ENCODE measurements around the gene SLC25A45. TPM values are rescaled to one million over a fixed set of nuclear protein-coding genes. Genes with fewer than 3 reads are reported as not detected.

The SLC25A45 gene
- total RNA-seq, 2 donors from 2014 or later, result 52.4 to 67.2 TPM

- intact Hi-C loops (cut with DNase I), result no loop called here
- ATAC-seq, result no peak
- no peaks in the 10 kb centered on the region for H3K27me3 ChIP-seq
- peaks cover 0 to 20% of the 10 kb centered on the region in 2 donors for H3K36me3 ChIP-seq (replicated peaks in 1 of 2; ENCODE audit: insufficient read depth in 1 of 2, low read depth in 2 of 2)
- WGBS, 2 donors, result 62 to 64% methylated on average over 2 of the region's 2 CpGs
- DNase-seq, result no peak
- H3K4me1 ChIP-seq, result no peaks in the 10 kb centered on the region
- no peaks in the 10 kb centered on the region for H3K9me3 ChIP-seq
- H3K4me3 ChIP-seq, result no peak overlapping the region
- no peak overlapping the region for H3K27ac ChIP-seq
- no peak for TF ChIP-seq CTCF (IDR thresholded peaks at IDR 0.05)
- no peak for TF ChIP-seq POLR2A (IDR thresholded peaks at IDR 0.05)
Observed at GRCh38 chr11:65402790-65403189, 20.3 kb upstream of the SLC25A45 start.

GRCh38 chr11:65401803-65402248 lies 19.4 kb upstream of the SLC25A45 start:
- DNase-seq (no peak), ATAC-seq (no peak)
- H3K9me3 ChIP-seq, result no peaks in the 10 kb centered on the region
- H3K27me3 ChIP-seq, result no peaks in the 10 kb centered on the region
- intact Hi-C loops (cut with DNase I), result no loop called here
- WGBS, 2 donors, result 79 to 81% methylated on average over 10 of the region's 10 CpGs
- no peaks in the 10 kb centered on the region for H3K4me1 ChIP-seq
- H3K36me3 ChIP-seq (replicated peaks in 1 of 2; ENCODE audit: insufficient read depth in 1 of 2, low read depth in 2 of 2), result peaks cover 0 to 22% of the 10 kb centered on the region in 2 donors
- no peak overlapping the region for H3K27ac ChIP-seq
- TF ChIP-seq POLR2A (IDR thresholded peaks at IDR 0.05), result no peak
- TF ChIP-seq CTCF (IDR thresholded peaks at IDR 0.05), result no peak
- no peak overlapping the region for H3K4me3 ChIP-seq

- Histone ChIP-seq H3K36me3 (replicated peaks in 1 of 2; ENCODE audit: insufficient read depth in 1 of 2, low read depth in 2 of 2) (peaks cover 0 to 21% of the 10 kb centered on the region in 2 donors), H3K27ac (no peak overlapping the region), H3K27me3 (no peaks in the 10 kb centered on the region), H3K4me3 (no peak overlapping the region), H3K4me1 (no peaks in the 10 kb centered on the region), H3K9me3 (no peaks in the 10 kb centered on the region)
- intact Hi-C loops (cut with DNase I), result no loop called here
- no peak for TF ChIP-seq CTCF (IDR thresholded peaks at IDR 0.05)
- no peak for TF ChIP-seq POLR2A (IDR thresholded peaks at IDR 0.05)
- ATAC-seq, result no peak
- no peak for DNase-seq
- WGBS, 2 donors, result 82 to 86% methylated on average over 15 to 16 of the region's 16 CpGs
Observed at GRCh38 chr11:65401073-65401802, 18.8 kb upstream of the SLC25A45 start.

GRCh38 chr11:65400307-65401072 lies 18.0 kb upstream of the SLC25A45 start:
- DNase-seq (no peak), ATAC-seq (no peak)
- Histone ChIP-seq H3K27me3 (no peaks in the 10 kb centered on the region), H3K27ac (no peak overlapping the region), H3K4me1 (no peaks in the 10 kb centered on the region), H3K36me3 (replicated peaks in 1 of 2; ENCODE audit: insufficient read depth in 1 of 2, low read depth in 2 of 2) (peaks cover 0 to 23% of the 10 kb centered on the region in 2 donors), H3K9me3 (no peaks in the 10 kb centered on the region), H3K4me3 (no peak overlapping the region)
- TF ChIP-seq CTCF (IDR thresholded peaks at IDR 0.05), result no peak
- no peak for TF ChIP-seq POLR2A (IDR thresholded peaks at IDR 0.05)
- intact Hi-C loops (cut with DNase I), result no loop called here
- WGBS, 2 donors, result 60 to 86% methylated on average over 2 to 17 of the region's 17 CpGs
